IPS-15b (cell line): ENCODE data around the gene LRRC7.

Source experiments
- H3K27me3 ChIP-seq: one replicate; pipeline ENCODE4 v1.6.1; 2013; ENCODE audit warnings: low read length; ENCODE audit not compliant: control insufficient read depth, insufficient read depth
- H3K36me3 ChIP-seq: one replicate; pipeline ENCODE4 v1.6.1; 2013; ENCODE audit warnings: low read length; ENCODE audit not compliant: control insufficient read depth, insufficient read depth
- H3K4me1 ChIP-seq: one replicate; pipeline ENCODE4 v1.6.1; 2013; ENCODE audit warnings: mild to moderate bottlenecking, low read length; ENCODE audit not compliant: control insufficient read depth, insufficient read depth
- H3K4me3 ChIP-seq: one replicate; pipeline ENCODE4 v1.5.1; 2013; ENCODE audit warnings: low read depth, low read length
- H3K9ac ChIP-seq: one replicate; pipeline ENCODE4 v1.6.1; 2013; ENCODE audit warnings: low read depth, mild to moderate bottlenecking, low read length
- H3K9me3 ChIP-seq: one replicate; pipeline ENCODE4 v1.6.1; 2013; ENCODE audit warnings: mild to moderate bottlenecking, low read length; ENCODE audit not compliant: control insufficient read depth, insufficient read depth

LRRC7 gene

DNA sequence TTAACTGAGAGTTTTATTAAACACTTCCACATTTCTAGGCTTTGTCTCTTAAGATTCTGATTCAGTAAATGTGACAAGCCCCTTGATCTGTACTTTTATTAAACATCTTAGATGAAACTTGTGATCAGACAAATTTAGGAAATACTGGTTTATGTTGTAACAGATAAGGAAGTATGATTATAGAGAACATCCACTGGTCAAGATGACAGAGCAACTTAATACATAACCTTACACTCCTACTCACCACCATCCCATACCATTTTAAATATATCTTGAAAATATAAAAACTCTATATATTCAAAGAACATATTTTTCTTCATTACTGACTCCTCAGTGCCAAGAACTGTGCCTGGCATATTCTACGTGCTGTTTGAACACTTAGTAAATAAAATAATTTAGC, 420.2 kb downstream of the LRRC7 start:
- Histone ChIP-seq H3K4me3 (no peak overlapping the region), H3K9ac (no peak overlapping the region), H3K9me3 (no peaks in the 10 kb centered on the region), H3K36me3 (no peaks in the 10 kb centered on the region), H3K4me1 (no peaks in the 10 kb centered on the region), H3K27me3 (no peaks in the 10 kb centered on the region)

DNA sequence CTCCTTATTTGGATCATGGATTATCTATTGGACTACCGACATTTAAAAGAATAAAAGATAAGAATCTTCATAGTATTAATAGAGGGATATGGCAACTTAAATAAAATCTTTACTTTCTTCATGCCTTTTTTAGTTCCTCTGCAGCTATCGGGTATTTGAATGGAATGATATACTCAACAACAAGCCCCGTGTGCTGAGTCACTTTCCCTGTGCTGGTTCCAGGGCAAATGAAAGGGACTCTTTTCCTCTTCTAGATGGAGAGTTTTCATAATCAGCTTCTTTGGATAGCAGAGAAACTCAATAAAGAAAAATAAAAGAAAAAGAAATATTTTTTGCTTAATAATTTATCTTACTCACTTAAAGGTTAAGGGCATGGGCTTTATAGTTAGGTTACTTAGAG, 423.9 kb downstream of the LRRC7 start:
- H3K9ac ChIP-seq, result no peak overlapping the region
- H3K4me1 ChIP-seq, result no peaks in the 10 kb centered on the region
- no peaks in the 10 kb centered on the region for H3K27me3 ChIP-seq
- no peaks in the 10 kb centered on the region for H3K9me3 ChIP-seq
- no peak overlapping the region for H3K4me3 ChIP-seq
- H3K36me3 ChIP-seq, result no peaks in the 10 kb centered on the region

DNA sequence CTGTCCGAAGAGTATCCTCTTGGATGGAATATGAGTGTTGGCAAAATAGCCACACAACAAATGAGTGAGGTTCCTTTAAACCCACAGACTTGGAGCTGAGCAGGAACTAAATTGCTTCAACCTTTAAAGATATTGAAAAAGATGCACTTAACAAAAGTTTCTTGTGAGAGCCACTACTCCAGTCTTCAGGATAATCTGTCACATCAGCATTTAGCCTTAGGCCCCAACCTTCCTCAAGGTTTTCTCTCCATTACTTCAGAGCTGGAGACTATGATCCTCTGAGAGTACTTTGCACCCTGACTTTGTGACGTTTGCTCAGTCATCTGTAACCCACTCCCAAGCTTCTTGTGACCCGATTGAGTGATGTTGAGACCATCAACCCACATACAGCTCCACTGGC, 424.9 kb downstream of the LRRC7 start:
- Histone ChIP-seq H3K4me1 (no peaks in the 10 kb centered on the region), H3K9ac (no peak overlapping the region), H3K9me3 (no peaks in the 10 kb centered on the region), H3K4me3 (no peak overlapping the region), H3K36me3 (no peaks in the 10 kb centered on the region), H3K27me3 (no peaks in the 10 kb centered on the region)

DNA sequence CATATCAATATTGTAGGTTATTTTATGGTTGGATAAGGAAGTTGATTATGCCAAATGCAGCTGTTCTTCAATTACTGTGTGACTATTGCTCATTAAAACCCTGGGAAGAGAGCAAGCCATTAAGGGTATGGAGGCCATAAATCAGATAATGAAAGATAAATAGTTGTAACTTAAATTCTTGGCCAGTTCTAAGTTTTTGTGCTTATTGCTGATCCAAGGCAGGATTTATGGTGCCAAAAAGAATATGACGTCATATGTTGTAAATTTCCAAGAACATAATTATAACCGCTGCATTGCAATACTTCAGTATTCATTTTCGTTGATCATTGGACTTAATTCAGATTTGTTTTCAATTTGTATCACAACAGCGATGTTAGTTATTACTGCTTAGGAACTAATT, 426.1 kb downstream of the LRRC7 start:
- H3K27me3 ChIP-seq, result no peaks in the 10 kb centered on the region
- H3K4me1 ChIP-seq, result no peaks in the 10 kb centered on the region
- no peak overlapping the region for H3K9ac ChIP-seq
- H3K9me3 ChIP-seq, result no peaks in the 10 kb centered on the region
- no peaks in the 10 kb centered on the region for H3K36me3 ChIP-seq
- no peak overlapping the region for H3K4me3 ChIP-seq

DNA sequence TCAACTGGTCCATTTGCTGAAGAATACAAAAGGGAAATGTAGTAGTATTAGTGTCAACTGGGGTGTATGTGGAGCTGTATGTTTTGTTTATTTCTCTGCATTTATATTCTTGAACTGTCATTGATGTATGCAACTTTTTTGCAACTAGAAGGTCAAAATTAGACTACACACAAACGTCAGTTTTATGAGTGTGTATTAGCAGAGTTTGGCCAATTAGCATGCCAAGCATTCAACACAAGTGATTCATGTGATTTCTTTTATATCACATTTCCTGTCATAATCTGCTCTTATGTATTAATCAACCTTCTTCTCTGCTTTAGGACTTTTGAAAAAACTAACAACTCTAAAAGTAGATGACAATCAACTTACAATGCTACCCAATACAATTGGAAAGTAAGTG, 426.5 kb downstream of the LRRC7 start:
- Histone ChIP-seq H3K9ac (no peak overlapping the region), H3K36me3 (no peaks in the 10 kb centered on the region), H3K4me1 (no peaks in the 10 kb centered on the region), H3K9me3 (no peaks in the 10 kb centered on the region), H3K4me3 (no peak overlapping the region), H3K27me3 (no peaks in the 10 kb centered on the region)

DNA sequence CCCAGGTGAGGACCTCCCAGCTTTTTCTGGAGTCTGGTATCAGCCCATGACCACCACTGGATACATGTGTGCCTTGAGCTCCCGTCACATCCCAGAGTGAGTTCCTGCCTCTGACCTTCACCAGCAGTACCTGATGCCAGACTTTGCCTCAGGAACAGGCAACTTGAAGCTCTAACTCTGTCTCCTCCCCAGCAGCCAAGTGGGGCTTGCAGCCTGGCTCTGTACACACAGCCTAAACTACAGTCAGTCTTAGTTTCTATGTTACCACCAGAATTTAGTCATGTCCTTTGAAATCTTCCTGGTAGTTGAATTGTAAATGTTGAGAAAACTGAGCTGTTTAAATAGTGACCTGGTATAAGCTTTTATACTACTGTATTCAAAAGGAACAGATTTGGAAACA, 431.1 kb downstream of the LRRC7 start:
- H3K36me3 ChIP-seq, result no peaks in the 10 kb centered on the region
- no peaks in the 10 kb centered on the region for H3K9me3 ChIP-seq
- no peak overlapping the region for H3K9ac ChIP-seq
- H3K27me3 ChIP-seq, result no peaks in the 10 kb centered on the region
- H3K4me1 ChIP-seq, result no peaks in the 10 kb centered on the region
- H3K4me3 ChIP-seq, result no peak overlapping the region

DNA sequence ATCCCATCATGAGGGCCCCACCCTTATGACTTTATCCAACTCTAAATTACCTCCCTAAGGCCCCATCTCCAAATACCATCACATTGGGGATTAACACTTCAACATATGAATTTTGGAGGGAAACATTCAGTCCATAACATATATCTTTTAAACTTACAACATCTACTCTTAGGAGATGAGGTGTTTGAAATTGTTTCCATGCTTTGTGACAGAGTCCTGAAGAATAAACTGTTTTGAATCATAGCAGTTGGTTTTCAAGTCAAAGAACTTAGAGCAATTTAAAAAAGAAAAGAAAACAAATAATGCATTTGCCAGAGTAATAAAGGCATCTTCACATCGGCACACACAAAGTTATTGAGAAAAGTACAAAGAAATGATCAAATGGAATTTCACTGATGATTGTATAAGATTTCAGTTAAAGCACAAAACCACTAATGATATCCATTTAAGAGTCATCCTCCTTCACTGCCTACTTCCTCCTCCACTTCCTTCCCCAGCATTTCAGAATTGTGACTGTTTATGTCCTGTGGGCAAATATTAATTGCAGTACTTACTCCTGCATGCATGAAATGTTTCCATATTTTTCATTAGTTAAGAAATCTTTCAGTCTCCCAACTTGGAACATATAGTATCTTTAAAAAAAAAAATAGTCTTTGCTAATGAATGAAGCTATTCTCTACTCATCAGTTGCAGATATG, 435.6 kb downstream of the LRRC7 start:
- H3K27me3 ChIP-seq, result no peaks in the 10 kb centered on the region
- no peak overlapping the region for H3K4me3 ChIP-seq
- no peaks in the 10 kb centered on the region for H3K4me1 ChIP-seq
- no peaks in the 10 kb centered on the region for H3K9me3 ChIP-seq
- no peak overlapping the region for H3K9ac ChIP-seq
- H3K36me3 ChIP-seq, result no peaks in the 10 kb centered on the region

DNA sequence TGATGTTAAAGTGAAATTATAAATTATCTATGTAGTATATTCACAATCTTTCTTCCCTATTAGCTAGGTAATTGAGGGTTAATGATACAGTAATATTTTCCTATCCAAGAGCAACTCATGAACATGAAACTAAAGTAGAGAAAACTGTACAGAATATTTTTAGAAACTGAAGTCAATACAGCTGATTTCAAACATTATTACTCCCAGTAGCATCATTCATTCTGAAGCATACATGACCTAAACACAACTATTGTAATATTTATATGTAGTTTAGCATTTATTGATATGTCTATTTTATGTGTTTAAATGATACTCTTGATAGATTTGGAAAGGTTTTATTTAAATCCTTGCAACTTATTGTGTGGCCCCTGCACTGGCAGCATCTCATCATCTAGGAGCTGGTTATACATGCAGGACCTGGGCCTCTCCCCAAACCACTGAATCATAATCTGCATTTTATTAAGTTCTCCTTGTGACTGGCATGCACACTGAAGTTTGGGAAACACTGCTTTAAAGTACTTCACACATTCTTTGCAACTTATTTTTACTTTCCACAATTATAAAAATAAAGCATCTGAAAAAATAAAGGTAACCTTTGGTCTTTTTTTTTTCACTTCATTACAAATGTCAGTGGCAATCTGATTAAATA, 437.8 kb downstream of the LRRC7 start:
- Histone ChIP-seq H3K4me3 (no peak overlapping the region), H3K9me3 (no peaks in the 10 kb centered on the region), H3K36me3 (no peaks in the 10 kb centered on the region), H3K9ac (no peak overlapping the region), H3K27me3 (no peaks in the 10 kb centered on the region), H3K4me1 (no peaks in the 10 kb centered on the region)

DNA sequence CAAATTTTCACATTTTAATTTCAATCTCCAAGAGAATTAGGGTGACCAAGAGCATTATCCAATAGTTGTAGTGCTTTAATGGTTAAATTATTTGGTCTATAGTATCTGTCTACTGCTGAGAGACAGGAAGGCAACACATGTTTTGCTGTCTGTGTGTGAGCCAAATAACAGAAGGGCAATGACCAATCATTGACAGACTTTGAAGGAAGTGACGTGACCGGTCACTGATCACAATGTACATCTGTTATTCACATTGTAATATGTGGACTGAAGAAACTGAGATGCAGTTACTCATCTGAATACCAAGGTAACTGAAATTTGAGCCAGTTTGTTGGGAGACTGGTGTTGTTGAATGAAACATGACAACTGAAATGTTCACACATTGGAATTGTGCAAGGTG, 440.9 kb downstream of the LRRC7 start:
- H3K9ac ChIP-seq, result no peak overlapping the region
- H3K36me3 ChIP-seq, result no peaks in the 10 kb centered on the region
- no peaks in the 10 kb centered on the region for H3K27me3 ChIP-seq
- H3K4me3 ChIP-seq, result no peak overlapping the region
- no peaks in the 10 kb centered on the region for H3K4me1 ChIP-seq
- H3K9me3 ChIP-seq, result no peaks in the 10 kb centered on the region

DNA sequence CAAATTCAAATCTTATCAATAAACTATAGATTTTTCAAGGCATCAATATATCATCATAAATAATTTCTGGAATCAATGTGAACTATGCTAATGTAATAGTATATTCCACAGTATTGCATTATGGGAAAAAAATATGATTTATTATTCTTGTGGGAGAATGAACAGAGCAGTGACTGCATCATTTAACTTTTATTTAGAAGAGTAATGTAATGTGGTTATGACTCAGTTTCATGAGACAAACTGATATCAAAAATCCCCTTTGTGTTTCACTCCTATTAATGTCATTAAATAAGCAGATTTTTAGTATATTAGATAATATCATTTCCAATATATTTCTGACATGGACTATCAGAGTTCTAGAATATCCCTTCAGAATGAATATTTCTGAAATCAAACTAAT, 450.0 kb downstream of the LRRC7 start:
- no peak overlapping the region for H3K9ac ChIP-seq
- H3K4me1 ChIP-seq, result peaks cover 4% of the 10 kb centered on the region
- H3K9me3 ChIP-seq, result no peaks in the 10 kb centered on the region

DNA sequence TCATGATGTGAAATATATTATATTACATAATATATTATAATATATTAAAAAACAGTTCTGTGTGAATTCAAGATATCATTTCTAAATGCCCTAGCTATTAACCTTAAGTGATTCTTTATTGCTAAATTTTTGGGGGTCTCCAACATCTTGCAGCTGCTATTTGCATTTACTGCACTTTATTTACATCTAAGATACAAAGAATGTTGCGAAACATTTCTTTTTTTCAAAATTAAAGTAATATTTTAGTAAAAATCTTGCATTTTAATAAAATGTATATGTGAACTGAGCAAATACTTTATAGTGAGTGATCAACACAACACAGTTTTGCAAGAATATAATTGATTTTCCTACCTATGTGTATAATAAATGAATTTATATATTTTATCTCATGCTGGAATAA, 456.6 kb downstream of the LRRC7 start:
- Histone ChIP-seq H3K4me1 (peaks cover 4% of the 10 kb centered on the region), H3K9me3 (no peaks in the 10 kb centered on the region), H3K36me3 (no peaks in the 10 kb centered on the region), H3K4me3 (no peak overlapping the region), H3K27me3 (no peaks in the 10 kb centered on the region), H3K9ac (no peak overlapping the region)

More for the DNA sequence above, 450.0 kb downstream of the LRRC7 start:
- Histone ChIP-seq H3K36me3 (no peaks in the 10 kb centered on the region), H3K4me3 (no peak overlapping the region), H3K27me3 (no peaks in the 10 kb centered on the region)

DNA sequence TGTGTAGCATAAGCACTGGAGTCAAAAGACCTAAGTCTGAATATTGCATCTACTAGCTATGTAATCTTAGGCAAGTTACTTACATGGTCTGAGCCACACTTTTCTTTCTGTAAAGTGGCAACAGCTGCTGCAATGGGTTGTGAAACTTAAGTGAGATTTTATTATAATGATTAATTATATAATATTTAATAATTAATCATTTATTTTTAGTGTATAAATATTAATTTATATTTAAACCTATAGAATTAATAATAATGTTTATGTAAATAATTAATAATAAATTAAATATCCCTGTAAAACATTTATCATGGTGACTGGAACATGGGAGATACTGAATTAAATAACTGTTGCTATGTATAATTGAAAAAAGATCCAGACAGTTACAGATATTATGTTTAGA, 457.3 kb downstream of the LRRC7 start:
- H3K4me1 ChIP-seq, result peaks cover 4% of the 10 kb centered on the region
- H3K9ac ChIP-seq, result no peak overlapping the region
- H3K27me3 ChIP-seq, result no peaks in the 10 kb centered on the region
- H3K4me3 ChIP-seq, result no peak overlapping the region
- H3K36me3 ChIP-seq, result no peaks in the 10 kb centered on the region
- H3K9me3 ChIP-seq, result no peaks in the 10 kb centered on the region
